Stimulated activated CD4-positive, alpha-beta T cell treated with anti-CD3 and anti-CD28 coated beads, Interleukin-1b, Interleukin-23, amount 100 ng/mL, for 48 hours (primary cell): ENCODE results near the gene ZNF346.
"Not testable (repeated sequence)": the region's sequence is repeated elsewhere in the genome, so short reads cannot be mapped to it uniquely, and the experiment has no call there.

Source experiments
- DNase-seq: peaks from one replicate; pipeline ENCODE4 v3.0.0-alpha.2; 2020

Gene ZNF346

GRCh38 chr5:177015156-177015555, 7.3 kb upstream of the ZNF346 start:
- no peak for DNase-seq

GRCh38 chr5:177018341-177018740, 4.2 kb upstream of the ZNF346 start:
- DNase-seq, result no peak

- no peak for DNase-seq
These were observed 2.5 kb upstream of the ZNF346 start for GRCh38 chr5:177020033-177020432.

- no peak for DNase-seq
These were observed 788 bp downstream of the ZNF346 start for GRCh38 chr5:177023303-177023664.

- DNase-seq, result no peak
These were observed 2.1 kb downstream of the ZNF346 start for GRCh38 chr5:177024559-177024958.

GRCh38 chr5:177025101-177025601, 2.7 kb downstream of the ZNF346 start:
- DNase-seq, result no peak

GRCh38 chr5:177027665-177028064, 5.2 kb downstream of the ZNF346 start:
- no peak for DNase-seq

- no peak for DNase-seq
These were observed 7.0 kb downstream of the ZNF346 start for GRCh38 chr5:177029498-177029897.

- no peak for DNase-seq
These were observed 13.5 kb downstream of the ZNF346 start for GRCh38 chr5:177035976-177036375.

GRCh38 chr5:177036443-177036842, 13.9 kb downstream of the ZNF346 start:
- no peak for DNase-seq

GRCh38 chr5:177036921-177037320, 14.4 kb downstream of the ZNF346 start:
- DNase-seq, result no peak

GRCh38 chr5:177040814-177041420, 18.4 kb downstream of the ZNF346 start:
- no peak for DNase-seq

- DNase-seq, result no peak
These were observed 19.4 kb downstream of the ZNF346 start for GRCh38 chr5:177041936-177042335.

GRCh38 chr5:177043114-177043513, 20.6 kb downstream of the ZNF346 start:
- no peak for DNase-seq

GRCh38 chr5:177043958-177044357, 21.5 kb downstream of the ZNF346 start:
- DNase-seq, result no peak

- no peak for DNase-seq
These were observed 22.1 kb downstream of the ZNF346 start for GRCh38 chr5:177044641-177045040.

- no peak for DNase-seq
These were observed 23.1 kb downstream of the ZNF346 start for GRCh38 chr5:177045631-177046030.

GRCh38 chr5:177048531-177048930, 26.0 kb downstream of the ZNF346 start:
- not testable (repeated sequence) for DNase-seq

- no peak for DNase-seq
These were observed 26.8 kb downstream of the ZNF346 start for GRCh38 chr5:177049285-177049684.

- no peak for DNase-seq
These were observed 42.2 kb downstream of the ZNF346 start for GRCh38 chr5:177064500-177065277.

- no peak for DNase-seq
These were observed 43.0 kb downstream of the ZNF346 start for GRCh38 chr5:177065491-177065890.

- DNase-seq, result no peak
These were observed 43.7 kb downstream of the ZNF346 start for GRCh38 chr5:177066224-177066623.

GRCh38 chr5:177067503-177067902, 45.0 kb downstream of the ZNF346 start:
- no peak for DNase-seq

GRCh38 chr5:177070536-177071191, 48.2 kb downstream of the ZNF346 start:
- no peak for DNase-seq
